ENCODE results near the gene TP73.
A peak's percentile ranks its signal among the peaks of the same experiment; 100 is the strongest.

The TP73 gene

DNA sequence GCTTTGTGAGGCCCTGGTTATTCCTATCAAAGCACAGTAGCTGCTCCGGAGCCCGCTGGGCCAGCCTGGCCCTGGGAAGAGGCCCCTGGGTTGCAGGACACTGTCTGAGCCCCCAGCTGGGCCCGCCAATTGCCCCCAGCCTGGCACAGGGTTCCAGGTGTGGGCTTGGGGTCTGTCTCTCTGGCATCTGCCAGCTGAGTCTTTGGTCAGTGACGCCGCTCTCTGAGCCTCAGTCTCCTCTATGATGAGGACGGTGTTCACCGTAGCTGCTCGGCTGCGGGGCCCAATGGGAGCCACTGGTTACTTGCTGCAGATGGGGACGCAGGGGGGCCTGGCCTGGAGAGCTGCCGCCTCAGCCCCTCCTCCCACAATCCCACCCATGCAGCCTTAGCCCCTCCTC, 41.0 kb downstream of the TP73 start:
- Mint-ChIP-seq H3K27ac (no peak overlapping the region), H3K9me3 (no peaks in the 10 kb centered on the region), H3K4me1 (no peaks in the 10 kb centered on the region), H3K36me3 (ENCODE audit: low read depth) (no peaks in the 10 kb centered on the region), H3K27me3 (ENCODE audit: low read depth) (peaks cover 44% of the 10 kb centered on the region), H3K4me3 (no peak overlapping the region)
- TF ChIP-seq, protein P1, sequence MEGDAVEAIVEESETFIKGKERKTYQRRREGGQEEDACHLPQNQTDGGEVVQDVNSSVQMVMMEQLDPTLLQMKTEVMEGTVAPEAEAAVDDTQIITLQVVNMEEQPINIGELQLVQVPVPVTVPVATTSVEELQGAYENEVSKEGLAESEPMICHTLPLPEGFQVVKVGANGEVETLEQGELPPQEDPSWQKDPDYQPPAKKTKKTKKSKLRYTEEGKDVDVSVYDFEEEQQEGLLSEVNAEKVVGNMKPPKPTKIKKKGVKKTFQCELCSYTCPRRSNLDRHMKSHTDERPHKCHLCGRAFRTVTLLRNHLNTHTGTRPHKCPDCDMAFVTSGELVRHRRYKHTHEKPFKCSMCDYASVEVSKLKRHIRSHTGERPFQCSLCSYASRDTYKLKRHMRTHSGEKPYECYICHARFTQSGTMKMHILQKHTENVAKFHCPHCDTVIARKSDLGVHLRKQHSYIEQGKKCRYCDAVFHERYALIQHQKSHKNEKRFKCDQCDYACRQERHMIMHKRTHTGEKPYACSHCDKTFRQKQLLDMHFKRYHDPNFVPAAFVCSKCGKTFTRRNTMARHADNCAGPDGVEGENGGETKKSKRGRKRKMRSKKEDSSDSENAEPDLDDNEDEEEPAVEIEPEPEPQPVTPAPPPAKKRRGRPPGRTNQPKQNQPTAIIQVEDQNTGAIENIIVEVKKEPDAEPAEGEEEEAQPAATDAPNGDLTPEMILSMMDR (IDR thresholded peaks at IDR 0.05; ENCODE audit: unreplicated experiment in 3 of 3): no peak

DNA sequence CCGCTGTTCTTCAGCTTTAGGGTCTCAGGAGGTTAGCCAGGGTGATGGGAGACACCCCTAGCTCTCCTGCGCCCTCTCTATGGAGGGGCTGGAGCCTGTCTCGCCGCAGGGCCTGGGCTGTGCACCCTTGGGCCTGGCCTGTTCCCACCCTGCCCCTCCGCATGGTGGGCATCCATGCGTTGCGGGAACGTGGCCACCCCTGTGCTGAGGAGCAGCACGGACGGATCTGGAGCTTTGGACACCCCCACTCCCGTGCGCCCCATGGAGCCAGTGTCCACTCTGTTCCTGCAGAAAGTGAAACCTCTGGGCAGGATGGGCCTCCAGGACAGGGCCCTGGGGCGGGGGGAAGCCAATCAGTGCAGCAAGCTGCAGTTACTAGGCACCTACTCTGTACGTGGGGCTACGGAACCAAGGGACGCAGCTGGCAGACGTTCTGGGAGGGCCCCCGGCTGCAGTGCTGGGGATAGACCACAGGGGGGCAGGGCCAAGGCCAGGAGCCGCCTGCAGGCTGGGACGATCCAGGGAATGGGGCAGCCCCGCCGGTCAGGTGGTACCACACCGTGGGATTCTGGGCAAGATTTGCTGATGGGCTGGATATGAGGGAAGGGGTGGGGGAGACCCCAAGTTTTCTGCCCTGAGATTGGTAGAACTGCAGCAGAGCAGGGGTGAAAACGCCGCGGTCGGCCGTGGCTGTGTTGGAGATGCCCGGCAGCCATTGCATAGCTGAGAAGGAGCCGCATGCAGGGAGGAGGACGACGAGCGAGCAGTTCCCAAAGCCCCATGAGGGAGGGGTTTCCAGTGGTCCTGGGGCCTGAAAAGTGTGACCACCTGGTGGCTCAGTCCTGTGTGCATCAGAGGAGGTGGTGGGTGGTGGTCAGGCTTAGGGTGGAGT, 43.3 kb downstream of the TP73 start:
- Mint-ChIP-seq H3K27me3 (ENCODE audit: low read depth) (peaks cover 53% of the 10 kb centered on the region), H3K4me3 (peak overlapping the region in 2 of 3 experiments; percentile 53 to 57), H3K9me3 (no peaks in the 10 kb centered on the region), H3K36me3 (ENCODE audit: low read depth) (no peaks in the 10 kb centered on the region), H3K4me1 (no peaks in the 10 kb centered on the region), H3K27ac (no peak overlapping the region)
- TF ChIP-seq, protein P1 (IDR thresholded peaks at IDR 0.05; ENCODE audit: unreplicated experiment in 3 of 3): peak; percentile 73 to 87 (median 80)

DNA sequence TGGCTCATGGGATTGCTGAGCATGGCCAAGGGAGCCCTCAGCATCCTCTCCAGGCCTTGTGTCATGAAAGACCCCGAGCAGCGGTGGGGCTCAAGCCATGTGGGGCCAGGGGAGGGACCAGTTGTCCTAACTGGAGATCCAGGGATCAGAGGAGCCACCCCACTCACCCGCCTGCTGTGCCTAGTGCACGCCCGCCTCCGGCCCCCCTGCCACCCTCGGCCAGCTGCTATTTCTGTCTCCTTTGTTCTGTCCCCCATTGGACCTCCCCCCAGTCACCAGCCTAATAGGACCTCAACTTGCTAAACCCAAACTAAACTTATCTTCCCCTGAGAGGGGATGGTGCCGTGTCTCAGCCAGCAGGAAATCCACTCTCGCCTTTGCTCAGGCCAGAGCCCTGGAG, 44.4 kb downstream of the TP73 start:
- H3K4me3 Mint-ChIP-seq: no peak overlapping the region
- H3K27me3 Mint-ChIP-seq (ENCODE audit: low read depth): peaks cover 54% of the 10 kb centered on the region
- no peaks in the 10 kb centered on the region for H3K36me3 Mint-ChIP-seq (ENCODE audit: low read depth)
- no peaks in the 10 kb centered on the region for H3K9me3 Mint-ChIP-seq
- H3K27ac Mint-ChIP-seq: no peak overlapping the region
- TF ChIP-seq, protein P1 (IDR thresholded peaks at IDR 0.05; ENCODE audit: unreplicated experiment in 3 of 3): no peak
- no peaks in the 10 kb centered on the region for H3K4me1 Mint-ChIP-seq

DNA sequence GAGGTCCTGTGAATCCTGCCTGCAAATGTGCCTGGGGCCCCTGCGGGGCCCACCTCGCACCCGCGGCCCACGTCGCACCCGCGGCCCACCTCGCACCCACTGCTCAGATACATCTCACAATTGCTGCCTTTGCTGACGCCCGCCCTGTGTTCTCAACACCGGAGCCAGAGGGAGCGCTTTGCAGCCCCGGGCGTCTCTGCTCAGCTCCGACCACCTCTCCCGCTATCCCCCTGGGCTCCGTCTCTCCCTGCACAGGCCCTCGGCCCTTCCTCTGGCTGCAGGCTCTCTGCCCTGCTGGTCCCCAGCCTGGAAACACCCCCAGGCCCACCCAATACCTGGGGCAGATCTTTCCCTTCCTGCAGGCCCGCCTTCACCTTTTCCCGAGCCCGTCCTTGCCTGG, 44.8 kb downstream of the TP73 start:
- no peak overlapping the region for H3K4me3 Mint-ChIP-seq
- TF ChIP-seq, protein P1 (IDR thresholded peaks at IDR 0.05; ENCODE audit: unreplicated experiment in 3 of 3): no peak
- peaks cover 50% of the 10 kb centered on the region for H3K27me3 Mint-ChIP-seq (ENCODE audit: low read depth)
- no peaks in the 10 kb centered on the region for H3K4me1 Mint-ChIP-seq
- H3K36me3 Mint-ChIP-seq (ENCODE audit: low read depth): no peaks in the 10 kb centered on the region
- H3K9me3 Mint-ChIP-seq: no peaks in the 10 kb centered on the region
- H3K27ac Mint-ChIP-seq: no peak overlapping the region

DNA sequence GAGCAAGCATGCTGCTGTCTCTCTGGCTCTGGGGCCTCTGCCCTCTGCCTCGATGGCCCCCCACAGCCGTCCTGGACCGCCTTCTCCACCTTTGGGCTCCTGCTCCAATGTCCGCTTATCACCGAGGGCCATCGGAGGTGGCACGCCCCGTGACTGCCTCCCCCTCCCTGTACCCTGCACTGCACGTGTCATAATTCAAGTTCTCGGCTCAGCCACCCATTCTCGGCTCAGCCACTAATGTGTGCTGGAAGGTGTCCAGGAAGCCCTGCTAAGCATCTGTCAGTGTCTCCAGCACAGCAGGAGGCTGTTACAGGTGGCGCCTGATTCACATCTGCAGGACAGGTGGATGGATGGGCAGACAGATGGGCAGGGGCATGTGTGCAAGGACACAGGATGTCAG, 45.5 kb downstream of the TP73 start:
- Mint-ChIP-seq H3K27ac (no peak overlapping the region), H3K4me3 (no peak overlapping the region), H3K36me3 (ENCODE audit: low read depth) (no peaks in the 10 kb centered on the region), H3K9me3 (no peaks in the 10 kb centered on the region), H3K4me1 (no peaks in the 10 kb centered on the region), H3K27me3 (ENCODE audit: low read depth) (peaks cover 47% of the 10 kb centered on the region)
- TF ChIP-seq, protein P1 (IDR thresholded peaks at IDR 0.05; ENCODE audit: unreplicated experiment in 3 of 3): no peak

All from nephron (organoid).